Measurements from ENCODE around the gene KCNJ5.

KCNJ5 gene

GRCh38 chr11:128929468-128929867 is 38.3 kb downstream of the KCNJ5 start:
- Histone ChIP-seq H3K36me3 (ENCODE audit: control insufficient read depth, insufficient read depth, low read length) (no peaks in the 10 kb centered on the region), H3K27ac (no peak overlapping the region), H3K9me3 (ENCODE audit: control insufficient read depth, low read length) (no peaks in the 10 kb centered on the region), H3K4me1 (no peaks in the 10 kb centered on the region), H3K79me2 (no peaks in the 10 kb centered on the region), H3K4me3 (ENCODE audit: low read depth, low read length) (no peak overlapping the region), H3K27me3 (ENCODE audit: control insufficient read depth, insufficient read depth, low read length) (no peaks in the 10 kb centered on the region), H2AFZ (no peak overlapping the region), H3K9ac (no peak overlapping the region), H3K4me2 (ENCODE audit: low read length) (no peak overlapping the region)
- TF ChIP-seq CTCF (IDR thresholded peaks at IDR 0.05): no peak

- H2AFZ ChIP-seq: no peak overlapping the region
- no peaks in the 10 kb centered on the region for H3K27me3 ChIP-seq (ENCODE audit: control insufficient read depth, insufficient read depth, low read length)
- H3K4me1 ChIP-seq: no peaks in the 10 kb centered on the region
- H3K79me2 ChIP-seq: no peaks in the 10 kb centered on the region
- no peaks in the 10 kb centered on the region for H3K36me3 ChIP-seq (ENCODE audit: control insufficient read depth, insufficient read depth, low read length)
- H3K4me3 ChIP-seq (ENCODE audit: low read depth, low read length): no peak overlapping the region
- no peak overlapping the region for H3K9ac ChIP-seq
- no peak overlapping the region for H3K4me2 ChIP-seq (ENCODE audit: low read length)
- H3K9me3 ChIP-seq (ENCODE audit: control insufficient read depth, low read length): no peaks in the 10 kb centered on the region
- no peak overlapping the region for H3K27ac ChIP-seq
- TF ChIP-seq CTCF (IDR thresholded peaks at IDR 0.05): no peak
These were observed 38.8 kb downstream of the KCNJ5 start for GRCh38 chr11:128929991-128930390.

- no peak overlapping the region for H2AFZ ChIP-seq
- no peaks in the 10 kb centered on the region for H3K4me1 ChIP-seq
- H3K36me3 ChIP-seq (ENCODE audit: control insufficient read depth, insufficient read depth, low read length): no peaks in the 10 kb centered on the region
- H3K4me3 ChIP-seq (ENCODE audit: low read depth, low read length): no peak overlapping the region
- no peaks in the 10 kb centered on the region for H3K9me3 ChIP-seq (ENCODE audit: control insufficient read depth, low read length)
- no peak overlapping the region for H3K9ac ChIP-seq
- no peak overlapping the region for H3K27ac ChIP-seq
- H3K4me2 ChIP-seq (ENCODE audit: low read length): no peak overlapping the region
- TF ChIP-seq CTCF (IDR thresholded peaks at IDR 0.05): no peak
- H3K79me2 ChIP-seq: no peaks in the 10 kb centered on the region
- no peaks in the 10 kb centered on the region for H3K27me3 ChIP-seq (ENCODE audit: control insufficient read depth, insufficient read depth, low read length)
These were observed 39.9 kb downstream of the KCNJ5 start for GRCh38 chr11:128931066-128931465.

- Histone ChIP-seq H3K4me2 (ENCODE audit: low read length) (no peak overlapping the region), H3K79me2 (no peaks in the 10 kb centered on the region), H3K9ac (no peak overlapping the region), H3K4me1 (no peaks in the 10 kb centered on the region), H3K36me3 (ENCODE audit: control insufficient read depth, insufficient read depth, low read length) (no peaks in the 10 kb centered on the region), H3K27ac (no peak overlapping the region), H3K4me3 (ENCODE audit: low read depth, low read length) (no peak overlapping the region), H3K9me3 (ENCODE audit: control insufficient read depth, low read length) (no peaks in the 10 kb centered on the region), H2AFZ (no peak overlapping the region), H3K27me3 (ENCODE audit: control insufficient read depth, insufficient read depth, low read length) (no peaks in the 10 kb centered on the region)
- TF ChIP-seq CTCF (IDR thresholded peaks at IDR 0.05): no peak
These were observed 40.5 kb downstream of the KCNJ5 start for GRCh38 chr11:128931668-128932067.

- H3K27me3 ChIP-seq (ENCODE audit: control insufficient read depth, insufficient read depth, low read length): no peaks in the 10 kb centered on the region
- no peaks in the 10 kb centered on the region for H3K4me1 ChIP-seq
- H3K79me2 ChIP-seq: no peaks in the 10 kb centered on the region
- H3K27ac ChIP-seq: no peak overlapping the region
- H3K4me3 ChIP-seq (ENCODE audit: low read depth, low read length): no peak overlapping the region
- H3K9ac ChIP-seq: no peak overlapping the region
- H3K4me2 ChIP-seq (ENCODE audit: low read length): no peak overlapping the region
- no peak for TF ChIP-seq CTCF (IDR thresholded peaks at IDR 0.05)
- H3K9me3 ChIP-seq (ENCODE audit: control insufficient read depth, low read length): no peaks in the 10 kb centered on the region
- H2AFZ ChIP-seq: no peak overlapping the region
- H3K36me3 ChIP-seq (ENCODE audit: control insufficient read depth, insufficient read depth, low read length): no peaks in the 10 kb centered on the region
These were observed 42.5 kb downstream of the KCNJ5 start for GRCh38 chr11:128933481-128934178.
